T-helper 2 cell treated with Interferon-gamma antibody and Interleukin-4, amounts not matched to agents 5 μg/mL and 100 μg/mL, for 36 hours (primary cell): Measurements from ENCODE around the gene SLC39A2.
A peak's percentile ranks its signal among the peaks of the same experiment; 100 is the strongest.
"Not testable (repeated sequence)": the region's sequence is repeated elsewhere in the genome, so short reads cannot be mapped to it uniquely, and the experiment has no call there.

Experiments used
- DNase-seq: peaks from one replicate; pipeline ENCODE4 v3.0.0; 2021; ENCODE audit warnings: low spot score
- H3K27ac Mint-ChIP-seq: one replicate; pipeline ENCODE4 v1.8.0; 2021; ENCODE audit warnings: mild to moderate bottlenecking, mixed read lengths
- H3K27me3 Mint-ChIP-seq: one replicate; pipeline ENCODE4 v1.8.0; 2021; ENCODE audit warnings: low read depth, mixed read lengths
- H3K36me3 Mint-ChIP-seq: one replicate; pipeline ENCODE4 v1.8.0; 2021; ENCODE audit warnings: low read depth, mixed read lengths
- H3K4me1 Mint-ChIP-seq: one replicate; pipeline ENCODE4 v1.8.0; 2021; ENCODE audit warnings: low read depth, mixed read lengths
- H3K4me3 Mint-ChIP-seq: one replicate; pipeline ENCODE4 v1.8.0; 2022; ENCODE audit warnings: mild to moderate bottlenecking, moderate library complexity, mixed read lengths
- H3K9me3 Mint-ChIP-seq: one replicate; pipeline ENCODE4 v1.8.0; 2021; ENCODE audit warnings: mixed read lengths

The SLC39A2 gene

DNA sequence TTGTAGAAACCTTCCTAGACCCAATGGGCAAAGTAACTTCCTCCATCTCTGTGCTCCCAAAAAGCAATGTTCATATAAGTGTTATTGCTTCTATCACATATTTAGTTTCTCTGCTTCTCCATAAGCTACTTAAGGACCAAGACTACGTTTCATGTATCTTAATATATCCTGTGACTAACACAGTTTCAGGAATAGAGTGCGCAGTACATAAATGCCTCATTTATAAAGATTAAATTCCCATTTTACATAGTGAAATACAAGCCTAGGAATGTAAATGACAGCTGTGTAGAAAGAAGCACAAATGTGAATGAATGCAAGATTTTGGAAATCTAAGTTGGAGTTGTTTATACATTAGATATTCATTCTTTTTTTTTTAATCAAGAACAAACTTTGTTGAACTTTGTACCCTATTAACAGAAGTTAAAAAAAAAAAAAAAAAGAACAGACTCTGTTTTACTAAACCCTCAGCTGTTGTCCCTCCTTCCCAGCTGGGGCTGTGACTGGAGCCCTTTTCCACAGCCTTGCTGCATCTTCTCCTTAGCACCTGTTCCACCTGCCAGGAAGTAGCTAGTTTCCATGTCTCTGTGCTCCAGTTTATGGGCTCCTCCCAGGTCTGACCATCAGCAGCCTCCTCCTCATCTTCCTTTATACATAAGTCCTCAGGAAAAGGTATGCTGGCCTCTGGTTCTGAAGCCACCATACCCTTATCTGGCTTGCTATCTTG is 16.3 kb upstream of the SLC39A2 start:
- no peaks in the 10 kb centered on the region for H3K36me3 Mint-ChIP-seq
- peaks cover 4% of the 10 kb centered on the region for H3K4me1 Mint-ChIP-seq
- no peak overlapping the region for H3K4me3 Mint-ChIP-seq
- no peak overlapping the region for H3K27ac Mint-ChIP-seq
- no peak for DNase-seq
- no peaks in the 10 kb centered on the region for H3K9me3 Mint-ChIP-seq
- H3K27me3 Mint-ChIP-seq = peaks cover 20% of the 10 kb centered on the region

DNA sequence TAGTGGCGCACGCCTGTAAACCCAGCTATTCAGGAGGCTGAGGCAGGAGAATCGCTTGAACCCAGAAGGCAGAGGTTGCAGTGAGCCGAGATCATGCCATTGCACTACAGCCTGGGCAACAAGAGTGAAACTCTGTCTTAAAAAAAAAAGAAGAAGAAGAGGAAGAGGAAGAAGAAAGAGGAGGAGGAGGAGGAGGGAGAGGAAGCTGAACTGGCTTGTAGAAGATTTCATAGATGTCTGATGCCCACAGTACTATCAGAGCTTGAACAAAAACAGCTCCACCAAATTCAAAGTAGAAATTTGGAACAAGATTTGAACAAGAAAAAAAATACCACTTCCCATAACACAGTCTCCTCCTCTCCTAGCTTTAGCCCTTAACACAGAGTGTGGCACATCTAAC is 13.4 kb upstream of the SLC39A2 start:
- not testable (repeated sequence) for H3K36me3 Mint-ChIP-seq, DNase-seq, H3K4me3 Mint-ChIP-seq, H3K9me3 Mint-ChIP-seq, H3K27ac Mint-ChIP-seq, H3K4me1 Mint-ChIP-seq, H3K27me3 Mint-ChIP-seq

DNA sequence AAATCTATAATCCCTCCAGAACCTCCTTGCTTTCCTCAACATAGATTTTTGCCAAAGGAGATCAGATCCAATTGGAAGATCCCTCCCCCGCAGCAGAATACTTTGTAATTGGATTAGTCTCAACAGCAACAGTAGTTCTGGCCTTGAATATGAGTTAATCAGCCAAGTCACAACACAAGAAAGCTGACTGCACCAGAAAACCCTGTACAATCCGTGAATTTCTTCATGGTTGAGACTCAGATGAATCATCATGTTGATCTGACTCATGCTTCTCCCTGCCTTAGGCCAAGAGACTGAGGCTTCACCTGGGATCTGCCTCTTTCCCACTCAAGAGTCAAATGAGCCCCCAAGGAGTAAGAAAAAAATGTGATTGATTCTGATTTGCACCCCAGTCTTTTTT is 12.3 kb upstream of the SLC39A2 start:
- Mint-ChIP-seq H3K9me3 (no peaks in the 10 kb centered on the region), H3K4me3 (no peak overlapping the region), H3K36me3 (peaks cover 5% of the 10 kb centered on the region), H3K27me3 (peaks cover 3% of the 10 kb centered on the region), H3K4me1 (peaks cover 8% of the 10 kb centered on the region), H3K27ac (no peak overlapping the region)
- DNase-seq = no peak

DNA sequence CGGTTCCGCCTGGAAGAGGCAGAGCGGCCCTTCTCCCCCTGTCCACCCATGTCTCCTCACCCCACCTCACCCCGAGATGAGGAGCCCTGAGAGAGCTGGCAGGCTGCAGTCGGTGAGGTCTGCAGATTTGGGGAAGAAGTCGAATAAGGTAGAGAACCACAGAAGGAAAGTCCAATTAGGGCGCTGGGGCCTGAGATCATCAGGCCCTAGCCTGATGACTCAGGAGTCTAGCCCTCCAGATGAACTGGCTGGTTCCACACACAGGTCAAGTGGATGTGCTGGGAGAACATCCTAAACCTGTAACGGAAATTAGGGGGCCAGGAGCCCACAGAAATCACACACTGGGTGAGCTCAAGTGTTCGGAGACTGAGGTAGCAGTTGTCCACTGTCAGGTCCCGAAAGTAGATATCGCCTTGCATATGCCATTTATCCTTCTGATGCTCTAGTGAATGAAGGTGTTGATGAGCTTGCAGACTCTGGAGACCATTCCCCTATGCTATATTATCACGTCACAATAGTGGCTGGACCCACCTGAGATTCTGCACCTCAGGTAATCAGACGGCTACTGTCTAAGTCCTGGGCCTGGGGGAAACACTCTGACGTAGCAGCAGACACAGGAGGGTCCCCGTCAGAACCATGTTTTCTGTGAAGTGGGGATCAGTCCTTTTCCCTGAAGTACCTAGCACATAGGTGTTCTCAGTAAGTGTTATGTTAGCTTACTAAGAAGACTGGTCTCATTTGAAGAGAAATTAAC is 10.2 kb upstream of the SLC39A2 start:
- peaks cover 11% of the 10 kb centered on the region for H3K4me1 Mint-ChIP-seq
- H3K36me3 Mint-ChIP-seq = peaks cover 18% of the 10 kb centered on the region
- peak overlapping the region; percentile 30 for H3K4me3 Mint-ChIP-seq
- H3K27me3 Mint-ChIP-seq = no peaks in the 10 kb centered on the region
- no peak for DNase-seq
- H3K9me3 Mint-ChIP-seq = no peaks in the 10 kb centered on the region
- no peak overlapping the region for H3K27ac Mint-ChIP-seq

DNA sequence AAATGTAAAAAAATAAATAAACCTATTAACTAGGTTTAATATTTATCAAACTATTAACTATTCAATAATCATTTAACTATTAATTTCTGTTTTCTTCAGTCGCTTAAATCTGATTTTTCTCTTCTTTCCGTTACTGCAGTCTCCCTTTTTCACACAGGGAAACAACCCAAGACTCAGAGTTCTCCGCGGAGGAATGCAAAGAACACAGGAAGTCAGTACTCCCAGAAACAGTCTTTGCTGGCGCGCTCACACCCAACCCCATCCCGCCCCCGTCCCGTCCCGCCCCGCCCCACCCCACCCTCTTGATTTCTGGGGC is 9.7 kb upstream of the SLC39A2 start:
- peak overlapping the region; percentile 93 for H3K4me3 Mint-ChIP-seq
- H3K27ac Mint-ChIP-seq = peak overlapping the region; percentile 85
- no peaks in the 10 kb centered on the region for H3K27me3 Mint-ChIP-seq
- H3K4me1 Mint-ChIP-seq = peaks cover 11% of the 10 kb centered on the region
- no peak for DNase-seq
- H3K9me3 Mint-ChIP-seq = no peaks in the 10 kb centered on the region
- H3K36me3 Mint-ChIP-seq = peaks cover 22% of the 10 kb centered on the region

DNA sequence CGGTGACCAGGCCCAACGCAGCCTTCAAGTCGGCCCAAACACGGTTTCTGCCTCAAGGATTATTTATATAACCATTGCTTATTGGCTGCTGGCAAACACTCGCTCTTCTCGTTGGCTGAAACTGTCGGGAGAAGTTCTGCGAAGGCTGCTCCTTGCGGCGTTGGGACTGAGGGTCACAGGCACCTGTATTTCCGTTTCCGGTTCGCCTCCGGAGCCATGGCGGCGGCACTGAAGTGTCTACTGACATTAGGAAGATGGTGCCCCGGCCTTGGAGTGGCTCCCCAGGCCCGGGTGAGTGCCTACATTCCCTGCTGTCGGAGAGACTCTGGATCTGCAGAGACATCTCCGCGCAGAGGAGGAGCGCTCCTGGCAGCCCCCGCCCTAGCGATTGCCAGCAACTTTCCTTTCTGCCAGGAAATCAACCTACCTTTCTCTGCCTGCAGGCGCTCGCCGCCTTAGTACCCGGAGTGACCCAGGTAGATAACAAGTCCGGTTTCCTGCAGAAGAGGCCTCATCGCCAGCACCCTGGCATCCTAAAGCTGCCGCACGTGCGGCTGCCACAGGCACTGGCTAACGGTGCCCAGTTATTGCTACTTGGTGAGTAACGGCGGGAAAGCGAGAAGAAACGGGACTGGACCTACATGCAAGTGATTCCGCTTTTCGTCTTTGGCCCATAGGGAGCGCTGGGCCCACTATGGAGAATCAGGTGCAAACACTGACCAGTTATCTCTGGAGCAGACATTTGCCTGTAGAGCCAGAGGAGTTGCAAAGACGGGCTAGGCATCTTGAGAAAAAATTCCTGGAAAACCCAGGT is 9.1 kb upstream of the SLC39A2 start, which contains the start of gene METTL17:
METTL17 (plus strand) TSS at position 194 of the 814 bp plus-strand sequence; CDS start at position 217, 23 bp downstream.
- H3K4me1 Mint-ChIP-seq = peaks cover 11% of the 10 kb centered on the region
- H3K9me3 Mint-ChIP-seq = no peaks in the 10 kb centered on the region
- peak; percentile 90 for DNase-seq
- peak within 1 kb of the TSS; percentile 85 for H3K27ac Mint-ChIP-seq
- peaks cover 27% of the 10 kb centered on the region for H3K36me3 Mint-ChIP-seq
- peak within 1 kb of the TSS; percentile 93 for H3K4me3 Mint-ChIP-seq
- H3K27me3 Mint-ChIP-seq = no peaks in the 10 kb centered on the region

DNA sequence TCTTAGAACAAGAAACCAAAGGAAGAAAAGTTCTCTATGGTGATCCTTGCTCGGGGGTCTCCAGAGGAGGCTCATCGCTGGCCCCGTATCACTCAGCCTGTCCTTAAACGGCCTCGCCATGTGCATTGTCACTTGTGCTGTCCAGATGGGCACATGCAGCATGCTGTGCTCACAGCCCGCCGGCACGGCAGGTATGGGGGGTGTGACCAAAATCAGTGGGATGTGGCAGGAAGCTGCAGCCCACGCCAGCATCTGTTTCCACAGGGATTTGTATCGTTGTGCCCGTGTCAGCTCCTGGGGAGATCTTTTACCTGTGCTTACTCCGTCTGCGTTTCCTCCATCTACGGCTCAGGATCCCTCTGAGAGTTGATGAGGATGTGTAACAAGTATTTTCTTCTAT is 2.6 kb upstream of the SLC39A2 start:
- Mint-ChIP-seq H3K4me1 (peaks cover 5% of the 10 kb centered on the region), H3K27me3 (no peaks in the 10 kb centered on the region), H3K4me3 (no peak overlapping the region), H3K9me3 (no peaks in the 10 kb centered on the region), H3K27ac (no peak overlapping the region), H3K36me3 (peaks cover 40% of the 10 kb centered on the region)
- DNase-seq = no peak

DNA sequence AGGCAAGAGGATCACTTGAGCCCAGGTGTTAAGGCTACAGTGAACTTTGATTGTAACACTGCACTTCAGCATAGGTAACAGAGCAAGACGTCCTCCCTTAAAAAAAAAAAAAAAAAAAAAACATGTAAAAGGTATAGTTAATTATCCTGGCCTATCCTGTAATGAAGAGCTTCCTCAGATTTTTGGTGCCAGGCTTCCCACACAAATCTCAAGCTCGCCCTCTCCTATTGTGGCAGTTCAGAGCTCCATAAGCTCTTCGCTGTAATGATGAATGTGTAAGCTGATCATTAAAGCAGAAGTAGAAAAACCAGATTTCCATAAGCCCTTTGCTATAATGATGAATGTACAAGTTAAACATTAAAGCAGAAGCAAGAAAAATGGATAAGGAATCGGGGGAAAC is 2.0 kb upstream of the SLC39A2 start:
- no peaks in the 10 kb centered on the region for H3K27me3 Mint-ChIP-seq
- H3K36me3 Mint-ChIP-seq = peaks cover 36% of the 10 kb centered on the region
- peak overlapping the region; percentile 9 for H3K27ac Mint-ChIP-seq
- no peak overlapping the region for H3K4me3 Mint-ChIP-seq
- peaks cover 2% of the 10 kb centered on the region for H3K4me1 Mint-ChIP-seq
- no peaks in the 10 kb centered on the region for H3K9me3 Mint-ChIP-seq
- no peak for DNase-seq

DNA sequence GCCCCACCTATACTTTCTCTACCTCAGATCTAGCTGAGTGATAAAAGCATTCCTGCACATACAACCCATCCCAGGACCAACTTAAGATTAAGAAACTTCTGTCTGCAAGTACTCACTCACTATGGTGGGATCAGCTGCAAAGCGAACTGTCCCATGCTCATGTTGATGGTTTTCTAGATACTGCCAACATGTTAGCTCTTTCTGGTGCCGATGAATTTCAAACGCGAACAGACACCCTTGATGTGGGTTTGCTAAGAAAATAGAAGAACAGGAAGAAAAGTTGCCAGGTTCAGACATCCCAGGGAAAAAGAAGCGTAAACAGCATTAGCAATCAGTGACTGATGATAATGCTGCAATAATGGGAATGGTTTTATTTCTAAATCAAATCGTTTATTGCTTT is 1.5 kb upstream of the SLC39A2 start:
- Mint-ChIP-seq H3K27ac (no peak overlapping the region), H3K36me3 (peaks cover 32% of the 10 kb centered on the region)

DNA sequence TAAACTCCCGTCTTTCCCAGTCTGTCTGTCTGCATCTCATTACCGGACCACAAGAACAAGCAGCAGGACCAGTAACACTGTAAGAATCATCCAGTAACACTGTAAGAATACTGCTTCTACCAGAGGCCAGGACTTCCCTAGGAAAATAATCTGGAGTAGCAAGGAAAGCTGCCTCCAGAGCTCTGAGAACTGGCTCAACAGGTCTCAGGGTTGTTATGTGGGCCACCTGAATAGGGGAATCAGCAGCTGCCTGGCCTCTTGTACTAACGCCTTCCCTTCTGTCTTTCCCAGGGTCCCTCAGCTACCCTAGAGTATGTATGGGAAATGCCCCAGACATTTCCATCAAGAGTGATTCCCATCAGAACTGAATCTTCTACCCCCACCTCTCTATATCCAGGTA is 954 bp upstream of the SLC39A2 start:
- Mint-ChIP-seq H3K4me1 (peaks cover 2% of the 10 kb centered on the region), H3K9me3 (no peaks in the 10 kb centered on the region), H3K36me3 (peaks cover 29% of the 10 kb centered on the region), H3K4me3 (no peak overlapping the region), H3K27me3 (no peaks in the 10 kb centered on the region), H3K27ac (no peak overlapping the region)
- no peak for DNase-seq

More for the DNA sequence above, 1.5 kb upstream of the SLC39A2 start:
- peaks cover 2% of the 10 kb centered on the region for H3K4me1 Mint-ChIP-seq
- no peaks in the 10 kb centered on the region for H3K27me3 Mint-ChIP-seq
- DNase-seq = no peak
- H3K4me3 Mint-ChIP-seq = no peak overlapping the region
- no peaks in the 10 kb centered on the region for H3K9me3 Mint-ChIP-seq

DNA sequence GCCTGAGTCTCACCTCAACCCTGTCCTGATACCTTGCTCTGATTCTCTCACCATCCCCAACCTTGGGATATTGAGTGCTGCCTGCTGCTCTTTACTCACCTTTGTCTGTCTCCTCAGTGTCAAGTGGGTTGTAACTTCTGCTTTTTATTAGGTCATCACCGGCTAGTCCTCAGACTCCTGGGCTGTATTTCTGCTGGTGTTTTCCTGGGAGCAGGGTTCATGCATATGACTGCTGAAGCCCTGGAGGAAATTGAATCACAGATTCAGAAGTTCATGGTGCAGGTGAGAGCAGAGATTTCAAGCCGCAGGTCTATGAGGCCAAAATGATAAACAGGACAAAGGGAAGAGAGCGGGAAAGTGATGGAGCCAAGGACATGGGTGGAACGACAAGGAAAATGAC is 498 bp downstream of the SLC39A2 start:
- Mint-ChIP-seq H3K4me3 (no peak overlapping the region), H3K9me3 (no peaks in the 10 kb centered on the region), H3K27ac (no peak overlapping the region), H3K36me3 (peaks cover 21% of the 10 kb centered on the region), H3K27me3 (no peaks in the 10 kb centered on the region), H3K4me1 (peaks cover 2% of the 10 kb centered on the region)
- no peak for DNase-seq

DNA sequence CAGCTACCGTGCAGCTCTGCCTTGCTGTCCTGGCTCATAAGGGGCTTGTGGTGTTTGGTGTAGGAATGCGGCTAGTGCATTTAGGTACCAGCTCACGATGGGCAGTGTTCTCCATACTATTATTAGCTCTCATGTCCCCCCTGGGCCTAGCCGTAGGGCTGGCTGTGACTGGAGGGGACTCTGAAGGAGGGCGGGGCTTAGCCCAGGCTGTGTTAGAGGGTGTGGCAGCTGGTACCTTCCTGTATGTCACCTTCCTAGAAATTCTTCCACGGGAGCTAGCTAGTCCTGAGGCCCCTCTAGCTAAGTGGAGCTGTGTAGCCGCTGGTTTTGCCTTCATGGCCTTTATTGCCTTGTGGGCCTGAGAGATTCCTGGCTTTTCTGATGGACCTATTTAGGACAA is 2.1 kb downstream of the SLC39A2 start:
- Mint-ChIP-seq H3K36me3 (peaks cover 8% of the 10 kb centered on the region), H3K27me3 (no peaks in the 10 kb centered on the region), H3K9me3 (no peaks in the 10 kb centered on the region), H3K4me1 (peaks cover 2% of the 10 kb centered on the region), H3K4me3 (no peak overlapping the region), H3K27ac (no peak overlapping the region)
- DNase-seq = no peak

DNA sequence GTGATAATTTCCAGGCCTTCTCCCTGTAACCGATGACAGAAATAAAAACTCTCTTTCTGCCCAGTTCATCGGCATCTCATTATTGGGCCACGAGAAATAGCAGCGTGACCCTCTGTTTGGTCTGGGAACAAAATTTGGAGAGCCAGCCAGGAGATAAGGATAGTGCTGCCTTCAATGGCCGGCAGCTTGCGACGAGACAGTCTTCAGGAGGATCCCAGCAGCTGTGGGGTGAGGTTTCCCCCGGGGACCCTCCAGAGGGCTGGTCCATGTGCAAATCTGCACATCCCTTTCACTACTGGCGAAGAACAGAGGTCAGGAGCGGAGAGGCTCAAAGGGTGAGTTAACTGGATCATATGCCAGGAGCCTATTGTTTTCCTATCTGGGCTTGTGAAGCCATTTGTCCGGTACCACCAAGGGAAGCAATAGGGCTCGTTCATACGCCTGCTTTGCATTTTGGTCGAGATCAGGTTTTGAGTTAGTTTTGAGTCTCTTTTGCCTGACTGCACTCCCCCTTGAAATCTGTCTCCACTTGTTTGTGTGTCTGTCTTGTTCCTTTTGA is 4.8 kb downstream of the SLC39A2 start:
- Mint-ChIP-seq H3K36me3 (no peaks in the 10 kb centered on the region), H3K4me3 (no peak overlapping the region), H3K27ac (no peak overlapping the region), H3K9me3 (no peaks in the 10 kb centered on the region), H3K27me3 (no peaks in the 10 kb centered on the region), H3K4me1 (no peaks in the 10 kb centered on the region)
- no peak for DNase-seq

DNA sequence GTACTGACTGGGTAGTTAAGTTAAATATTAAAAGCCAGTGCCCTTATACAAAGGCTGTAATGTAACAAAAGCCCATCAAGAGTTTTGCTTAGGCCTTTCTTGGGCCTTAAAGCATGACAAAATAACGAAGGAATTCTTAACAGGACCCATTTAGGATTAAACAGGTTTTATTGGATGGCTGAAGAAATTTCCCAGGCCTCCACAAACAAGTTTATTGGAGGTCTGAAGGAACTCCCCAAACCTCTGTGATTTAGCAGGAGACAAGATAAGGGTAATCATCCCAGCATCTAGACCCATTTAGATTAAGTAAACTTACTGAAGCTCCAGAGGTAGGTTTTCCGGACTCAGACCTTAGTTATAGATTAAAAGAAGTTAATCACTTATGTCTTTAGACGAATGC is 10.6 kb downstream of the SLC39A2 start:
- DNase-seq, H3K36me3 Mint-ChIP-seq, H3K27ac Mint-ChIP-seq, H3K4me1 Mint-ChIP-seq, H3K9me3 Mint-ChIP-seq, H3K4me3 Mint-ChIP-seq: not testable (repeated sequence)
- H3K27me3 Mint-ChIP-seq = peaks cover 25% of the 10 kb centered on the region
